ENCODE results near the gene INPP4B. TPM values are rescaled to one million over a fixed set of nuclear protein-coding genes. Genes with fewer than 3 reads are reported as not detected.

Gene INPP4B
- total and polyA plus RNA-seq, 2 of the 4 experiments (the other 2 are of a cell fraction), result 1.8 to 14.0 TPM

- H3K4me3 ChIP-seq (ENCODE audit: insufficient read depth, low read depth, low read length), result no peak overlapping the region
- H4K8ac ChIP-seq (ENCODE audit: low read depth in 2 of 2, low read length in 2 of 2), result no peak overlapping the region
- no peak overlapping the region for H3K56ac ChIP-seq (ENCODE audit: extremely low read depth, insufficient read depth, low read length)
- ATAC-seq (ENCODE audit: low read depth) (no peak), DNase-seq (no peak)
- dilution Hi-C loops (cut with HindIII; ENCODE audit: low sequenced_read_pairs, unreplicated experiment), result no loop called here
- no peaks in the 10 kb centered on the region for H3K4me1 ChIP-seq (ENCODE audit: control insufficient read depth, insufficient read depth, low read length)
- in situ Hi-C loops (cut with MboI; ENCODE audit: low sequenced_read_pairs), result no loop called here
- no peak overlapping the region for H4K91ac ChIP-seq (ENCODE audit: insufficient read depth, low read depth, low read length)
- H2AFZ ChIP-seq (replicated peaks; ENCODE audit: low read length, poor library complexity), result no peak overlapping the region
- no peak overlapping the region for H2BK15ac ChIP-seq (ENCODE audit: low read depth, low read length)
- H3K27ac ChIP-seq (ENCODE audit: insufficient read depth, low read length), result no peak overlapping the region
- H4K20me1 ChIP-seq (ENCODE audit: insufficient read depth, low read length), result no peaks in the 10 kb centered on the region
- no peaks in the 10 kb centered on the region for H3K9me1 ChIP-seq (ENCODE audit: insufficient read depth, low read length)
- H3K9ac ChIP-seq (ENCODE audit: low read depth, low read length), result no peak overlapping the region
- no peaks in the 10 kb centered on the region for H3K79me1 ChIP-seq (ENCODE audit: low read depth in 1 of 2, low read length in 2 of 2)
- H2BK20ac ChIP-seq (ENCODE audit: low read depth, low read length), result no peak overlapping the region
- intact Hi-C loops (cut with micrococcal nuclease), result no loop called here
- no peak overlapping the region for H2AK9ac ChIP-seq (replicated peaks; ENCODE audit: low read depth, low read length, poor library complexity)
- H3K4me2 ChIP-seq (ENCODE audit: low read depth, low read length), result no peak overlapping the region
- no peak overlapping the region for H3K18ac ChIP-seq (ENCODE audit: low read depth, low read length)
- no peaks in the 10 kb centered on the region for H3K9me3 ChIP-seq (ENCODE audit: control insufficient read depth, insufficient read depth, low read length)
- no peak overlapping the region for H3K23ac ChIP-seq (ENCODE audit: low read depth, low read length)
- ChIA-PET POLR2A (ENCODE audit: unreplicated experiment) (no interaction called here), CTCF (no interaction called here)
- no peak overlapping the region for H2AK5ac ChIP-seq (ENCODE audit: low read depth, low read length)
- H3K36me3 ChIP-seq (ENCODE audit: control insufficient read depth, insufficient read depth, low read length), result no peaks in the 10 kb centered on the region
- H4K5ac ChIP-seq (ENCODE audit: low read depth, low read length), result no peak overlapping the region
- no peak overlapping the region for H2BK120ac ChIP-seq (ENCODE audit: low read depth, low read length)
- TF ChIP-seq RCOR1 (IDR thresholded peaks at IDR 0.05; ENCODE audit: insufficient replicate concordance, low read length), result no peak
- TF ChIP-seq POLR2A (IDR thresholded peaks at IDR 0.05; ENCODE audit: low read depth, low read length), result no peak
- no peak for TF ChIP-seq CEBPB (IDR thresholded peaks at IDR 0.05; ENCODE audit: low read depth, low read length)
- no peak for TF ChIP-seq RFX5 (IDR thresholded peaks at IDR 0.05; ENCODE audit: low read depth, low read length)
- no peak for TF ChIP-seq ELK1 (IDR thresholded peaks at IDR 0.05; ENCODE audit: borderline replicate concordance, low read depth, low read length)
- no peak for TF ChIP-seq MXI1 (IDR thresholded peaks at IDR 0.05; ENCODE audit: borderline replicate concordance, low read depth, low read length)
- TF ChIP-seq BHLHE40 (IDR thresholded peaks at IDR 0.05; ENCODE audit: low read depth, low read length), result no peak
- no peak for TF ChIP-seq CTCF (conservative IDR thresholded peaks at IDR 0.05; ENCODE audit: low read depth, low read length)
- TF ChIP-seq MAZ (IDR thresholded peaks at IDR 0.05; ENCODE audit: borderline replicate concordance, low read depth, low read length), result no peak
- TF ChIP-seq RAD21 (IDR thresholded peaks at IDR 0.05; ENCODE audit: low read length), result no peak
- TF ChIP-seq SMC3 (IDR thresholded peaks at IDR 0.05; ENCODE audit: low read depth, low read length), result no peak
- no peak for TF ChIP-seq FOS (IDR thresholded peaks at IDR 0.05; ENCODE audit: low read depth, low read length)
- TF ChIP-seq MAFK (IDR thresholded peaks at IDR 0.05; ENCODE audit: low read depth, low read length), result no peak
- TF ChIP-seq NFE2L2 (IDR thresholded peaks at IDR 0.05; ENCODE audit: low read depth, low read length), result no peak
- H3K27me3 ChIP-seq (ENCODE audit: control insufficient read depth, insufficient read depth, low read length), result no peaks in the 10 kb centered on the region
- H3K14ac ChIP-seq (replicated peaks; ENCODE audit: low read depth, low read length), result no peak overlapping the region
- no peak overlapping the region for H3K4ac ChIP-seq (ENCODE audit: low read depth, low read length)
- no peak overlapping the region for H2BK5ac ChIP-seq (ENCODE audit: low read depth, low read length, poor library complexity, severe bottlenecking)
- BruUV-seq (replicated peaks), result no TSS peak
- no CpG with 5 or more reads among the region's 2 CpGs for WGBS, 2 experiments (ENCODE audit: extremely low coverage in 2 of 2, insufficient read length in 1 of 2)
Measured at GRCh38 chr4:142875117-142875516, 29.0 kb upstream of the INPP4B start.
